Skeletal muscle cell (primary cell): ENCODE results near the gene TMPRSS11D.
A peak's percentile ranks its signal among the peaks of the same experiment; 100 is the strongest.

ENCODE experiments used
- DNase-seq: peaks from one replicate; pipeline ENCODE4 v3.0.0-alpha.2; 2010; ENCODE audit warnings: low read depth
- H3K4me3 ChIP-seq: 2 replicates; pipeline ENCODE4 v1.5.1; 2011; ENCODE audit warnings: low read depth, mild to moderate bottlenecking, control low read depth, low read length, moderate library complexity

TMPRSS11D gene

GRCh38 chr4:67892253-67892652, 8.5 kb upstream of the TMPRSS11D start:
- H3K4me3 ChIP-seq = no peak overlapping the region
- no peak for DNase-seq

- no peak for DNase-seq
- H3K4me3 ChIP-seq = no peak overlapping the region
Measured at GRCh38 chr4:67891645-67892044, 7.8 kb upstream of the TMPRSS11D start.

- no peak overlapping the region for H3K4me3 ChIP-seq
- no peak for DNase-seq
Measured at GRCh38 chr4:67886281-67886680, 2.5 kb upstream of the TMPRSS11D start.

GRCh38 chr4:67885762-67886161, 2.0 kb upstream of the TMPRSS11D start:
- H3K4me3 ChIP-seq = no peak overlapping the region
- peak; percentile 93 for DNase-seq

- no peak for DNase-seq
- no peak overlapping the region for H3K4me3 ChIP-seq
Measured at GRCh38 chr4:67884701-67885100, 899 bp upstream of the TMPRSS11D start.

GRCh38 chr4:67883458-67883857, 344 bp downstream of the TMPRSS11D start:
- H3K4me3 ChIP-seq = no peak overlapping the region
- DNase-seq = no peak

- DNase-seq = no peak
- no peak overlapping the region for H3K4me3 ChIP-seq
Measured at GRCh38 chr4:67880866-67881610, 2.8 kb downstream of the TMPRSS11D start.

- no peak overlapping the region for H3K4me3 ChIP-seq
- DNase-seq = peak; percentile 46
Measured at GRCh38 chr4:67879486-67879885, 4.3 kb downstream of the TMPRSS11D start.

GRCh38 chr4:67877086-67877485, 6.7 kb downstream of the TMPRSS11D start:
- no peak overlapping the region for H3K4me3 ChIP-seq
- DNase-seq = no peak

GRCh38 chr4:67874986-67875385, 8.8 kb downstream of the TMPRSS11D start:
- peak; percentile 87 for DNase-seq
- no peak overlapping the region for H3K4me3 ChIP-seq

- no peak overlapping the region for H3K4me3 ChIP-seq
- no peak for DNase-seq
Measured at GRCh38 chr4:67873116-67873515, 10.7 kb downstream of the TMPRSS11D start.

- no peak for DNase-seq
- no peak overlapping the region for H3K4me3 ChIP-seq
Measured at GRCh38 chr4:67871867-67872266, 11.9 kb downstream of the TMPRSS11D start.

GRCh38 chr4:67869580-67870190, 14.1 kb downstream of the TMPRSS11D start:
- no peak for DNase-seq

GRCh38 chr4:67861513-67861912, 22.3 kb downstream of the TMPRSS11D start:
- peak; percentile 39 for DNase-seq
- H3K4me3 ChIP-seq = no peak overlapping the region

More at GRCh38 chr4:67869580-67870190, 14.1 kb downstream of the TMPRSS11D start:
- H3K4me3 ChIP-seq = no peak overlapping the region

- H3K4me3 ChIP-seq = no peak overlapping the region
- no peak for DNase-seq
Measured at GRCh38 chr4:67853336-67853735, 30.5 kb downstream of the TMPRSS11D start.

GRCh38 chr4:67820903-67821302, 62.9 kb downstream of the TMPRSS11D start:
- no peak for DNase-seq
- no peak overlapping the region for H3K4me3 ChIP-seq

- no peak for DNase-seq
Measured at GRCh38 chr4:67810011-67810410, 73.8 kb downstream of the TMPRSS11D start.

GRCh38 chr4:67809502-67809901, 74.3 kb downstream of the TMPRSS11D start:
- H3K4me3 ChIP-seq = no peak overlapping the region
- no peak for DNase-seq

More at GRCh38 chr4:67810011-67810410, 73.8 kb downstream of the TMPRSS11D start:
- H3K4me3 ChIP-seq = no peak overlapping the region

GRCh38 chr4:67796810-67797209, 87.0 kb downstream of the TMPRSS11D start:
- no peak for DNase-seq

GRCh38 chr4:67790721-67791120, 93.1 kb downstream of the TMPRSS11D start:
- DNase-seq = no peak
- H3K4me3 ChIP-seq = no peak overlapping the region

More at GRCh38 chr4:67796810-67797209, 87.0 kb downstream of the TMPRSS11D start:
- no peak overlapping the region for H3K4me3 ChIP-seq

GRCh38 chr4:67787311-67787710, 96.5 kb downstream of the TMPRSS11D start:
- no peak for DNase-seq
- no peak overlapping the region for H3K4me3 ChIP-seq
